Mesendoderm (in vitro differentiated cells): ENCODE results near the gene R3HCC1L.

Experiments
- DNase-seq: peaks from one replicate; pipeline ENCODE4 v3.0.0; 2013
- H2AK5ac ChIP-seq: 2 replicates; pipeline ENCODE4 v1.6.1; 2013; ENCODE audit warnings: low read length, inconsistent platforms
- H2BK120ac ChIP-seq: 2 replicates; pipeline ENCODE4 v1.6.1; 2013; ENCODE audit warnings: low read depth, mild to moderate bottlenecking, low read length, moderate library complexity, mixed read lengths
- H2BK15ac ChIP-seq: replicated peaks from 2 replicates; pipeline ENCODE4 v1.6.1; 2013; ENCODE audit warnings: low read depth, mild to moderate bottlenecking, moderate library complexity
- H2BK5ac ChIP-seq: 2 replicates; pipeline ENCODE4 v1.6.1; 2013; ENCODE audit warnings: low read length, inconsistent platforms
- H3K18ac ChIP-seq: 2 replicates; pipeline ENCODE4 v1.6.1; 2013; ENCODE audit warnings: mild to moderate bottlenecking, low read length, mixed read lengths
- H3K23ac ChIP-seq: one replicate; pipeline ENCODE4 v1.6.1; 2013; ENCODE audit warnings: low read length
- H3K27ac ChIP-seq: 2 replicates; pipeline ENCODE4 v1.5.1; 2013; ENCODE audit warnings: low read depth, mild to moderate bottlenecking, inconsistent platforms, low read length, moderate library complexity
- H3K27me3 ChIP-seq: 2 replicates; pipeline ENCODE4 v1.6.1; 2013; ENCODE audit warnings: low read length, control low read depth, mild to moderate bottlenecking, inconsistent platforms; ENCODE audit not compliant: insufficient read depth, poor library complexity
- H3K36me3 ChIP-seq: 2 replicates; pipeline ENCODE4 v1.6.1; 2013; ENCODE audit warnings: low read length, inconsistent platforms; ENCODE audit not compliant: control insufficient read depth, insufficient read depth
- H3K4ac ChIP-seq: one replicate; pipeline ENCODE4 v1.6.1; 2013; ENCODE audit warnings: low read depth, mild to moderate bottlenecking, low read length, moderate library complexity
- H3K4me1 ChIP-seq: 2 replicates; pipeline ENCODE4 v1.6.1; 2013; ENCODE audit warnings: low read depth, low read length, inconsistent platforms; ENCODE audit not compliant: control insufficient read depth
- H3K4me2 ChIP-seq: 2 replicates; pipeline ENCODE4 v1.6.1; 2013; ENCODE audit warnings: low read length
- H3K4me3 ChIP-seq: 2 replicates; pipeline ENCODE4 v1.5.1; 2013; ENCODE audit warnings: mild to moderate bottlenecking, low read length
- H3K56ac ChIP-seq: one replicate; pipeline ENCODE4 v1.6.1; 2013; ENCODE audit warnings: low read length
- H3K79me1 ChIP-seq: 2 replicates; pipeline ENCODE4 v1.6.1; 2013; ENCODE audit warnings: low read length, inconsistent platforms
- H3K79me2 ChIP-seq: 2 replicates; pipeline ENCODE4 v1.6.1; 2013; ENCODE audit warnings: mild to moderate bottlenecking, low read length; ENCODE audit not compliant: control insufficient read depth, insufficient read depth
- H3K9ac ChIP-seq: 2 replicates; pipeline ENCODE4 v1.6.1; 2013; ENCODE audit warnings: low read length, inconsistent platforms
- H4K5ac ChIP-seq: one replicate; pipeline ENCODE4 v1.6.1; 2013; ENCODE audit warnings: low read length
- H4K8ac ChIP-seq: one replicate; pipeline ENCODE4 v1.6.1; 2013; ENCODE audit warnings: low read depth, mild to moderate bottlenecking, control low read depth, low read length, moderate library complexity
- WGBS: extraction: QIAGEN DNeasy Blood & Tissue Kit; methylation state at CpG from one replicate; pipeline ENCODE4 v1.1.7; 2013; ENCODE audit warnings: low lambda C conversion rate, missing lambda C conversion rate; ENCODE audit not compliant: insufficient coverage; ENCODE audit errors: extremely low coverage; 5-methylcytosine and 5-hydroxymethylcytosine counted together

The R3HCC1L gene

DNA sequence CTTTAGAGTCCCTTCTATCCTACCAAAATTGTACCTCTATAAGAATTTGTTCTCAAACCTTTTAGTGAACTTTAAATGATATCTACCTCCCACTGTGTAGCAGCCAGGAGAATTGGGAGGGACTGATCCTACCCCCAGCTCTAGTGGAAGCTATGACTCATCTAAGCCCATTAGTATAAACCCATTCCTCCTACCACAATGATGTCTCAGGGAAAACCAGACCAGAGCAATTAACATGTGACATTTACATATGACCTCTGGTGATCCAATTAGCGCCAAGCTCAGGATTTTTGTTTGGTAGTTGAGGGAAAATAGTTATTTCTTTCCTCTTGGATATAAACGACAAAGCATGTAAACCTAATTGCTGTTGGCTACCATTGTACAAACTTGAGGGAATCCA, 33.1 kb upstream of the R3HCC1L start:
- Histone ChIP-seq H3K4ac (no peak overlapping the region), H3K9ac (no peak overlapping the region), H2BK120ac (no peak overlapping the region), H4K5ac (no peak overlapping the region), H2AK5ac (no peak overlapping the region), H2BK15ac (no peak overlapping the region), H3K4me3 (no peak overlapping the region), H3K4me2 (no peak overlapping the region), H4K8ac (no peak overlapping the region), H3K27ac (no peak overlapping the region), H3K23ac (no peak overlapping the region), H3K56ac (no peak overlapping the region), H3K27me3 (no peaks in the 10 kb centered on the region), H3K4me1 (peaks cover 8% of the 10 kb centered on the region), H3K79me2 (no peaks in the 10 kb centered on the region), H3K18ac (no peak overlapping the region), H2BK5ac (no peak overlapping the region), H3K36me3 (no peaks in the 10 kb centered on the region), H3K79me1 (no peaks in the 10 kb centered on the region)
- peak; percentile 85 for DNase-seq
- WGBS = no CpG with 5 or more reads among the region's 2 CpGs

DNA sequence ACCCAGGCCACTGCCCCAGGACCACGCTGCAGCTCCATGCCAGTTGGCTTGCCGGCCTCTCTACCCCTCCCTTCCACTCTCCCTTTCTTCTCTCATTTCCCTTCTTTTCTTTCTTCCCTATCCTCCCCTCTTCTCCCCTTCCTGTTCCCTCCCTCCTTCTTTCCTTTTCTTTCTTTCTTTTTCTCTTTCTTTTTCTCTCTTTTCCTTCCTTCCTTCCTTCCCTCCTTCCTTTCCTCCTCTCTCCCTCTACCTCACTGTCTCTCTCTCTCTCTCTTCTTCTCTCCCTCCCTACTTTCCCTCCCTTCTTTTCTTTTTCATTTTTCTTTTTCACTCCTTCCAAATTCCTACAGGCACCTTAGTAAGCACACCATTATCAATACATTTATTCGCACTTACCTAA, 30.3 kb upstream of the R3HCC1L start:
- WGBS = 100% methylated on average over 1 of the region's 3 CpGs
- H2BK15ac ChIP-seq = no peak overlapping the region
- H4K8ac ChIP-seq = no peak overlapping the region
- H3K27ac ChIP-seq = no peak overlapping the region
- no peak overlapping the region for H3K23ac ChIP-seq
- no peak overlapping the region for H3K4me2 ChIP-seq
- no peaks in the 10 kb centered on the region for H3K36me3 ChIP-seq
- H2BK120ac ChIP-seq = no peak overlapping the region
- H3K18ac ChIP-seq = no peak overlapping the region
- H3K9ac ChIP-seq = no peak overlapping the region
- DNase-seq = no peak
- no peak overlapping the region for H2AK5ac ChIP-seq
- no peaks in the 10 kb centered on the region for H3K79me1 ChIP-seq
- H3K4me1 ChIP-seq = peaks cover 8% of the 10 kb centered on the region
- H3K79me2 ChIP-seq = no peaks in the 10 kb centered on the region
- no peaks in the 10 kb centered on the region for H3K27me3 ChIP-seq
- no peak overlapping the region for H3K56ac ChIP-seq
- no peak overlapping the region for H3K4me3 ChIP-seq
- H3K4ac ChIP-seq = no peak overlapping the region
- no peak overlapping the region for H2BK5ac ChIP-seq
- no peak overlapping the region for H4K5ac ChIP-seq

DNA sequence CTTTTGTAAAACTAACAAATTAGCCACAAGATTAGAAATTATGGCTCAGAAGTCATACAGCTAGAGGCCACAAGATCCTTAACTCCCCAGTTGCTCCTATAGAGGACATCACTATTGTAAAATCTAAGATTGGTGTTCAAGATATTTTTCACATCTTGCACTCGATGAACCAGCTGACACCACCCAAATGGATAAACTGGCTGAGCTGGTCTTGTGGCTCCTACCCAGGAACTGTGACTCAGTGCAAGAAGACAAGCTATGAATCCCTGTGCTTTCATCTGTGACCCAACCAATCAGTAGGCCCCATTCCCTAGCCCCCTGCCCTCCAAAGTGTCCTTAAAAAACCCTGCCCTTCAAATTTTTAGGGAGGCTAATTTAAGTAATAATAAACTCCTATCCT, 27.9 kb upstream of the R3HCC1L start:
- no peak for DNase-seq
- Histone ChIP-seq H2BK120ac (no peak overlapping the region), H3K27me3 (no peaks in the 10 kb centered on the region), H3K56ac (no peak overlapping the region), H3K79me2 (no peaks in the 10 kb centered on the region), H3K79me1 (no peaks in the 10 kb centered on the region), H3K18ac (no peak overlapping the region), H3K36me3 (no peaks in the 10 kb centered on the region), H2AK5ac (no peak overlapping the region), H2BK5ac (no peak overlapping the region), H4K5ac (no peak overlapping the region), H3K27ac (no peak overlapping the region), H2BK15ac (no peak overlapping the region), H3K4me1 (peaks cover 1% of the 10 kb centered on the region), H4K8ac (no peak overlapping the region), H3K9ac (no peak overlapping the region), H3K4me2 (no peak overlapping the region), H3K23ac (no peak overlapping the region), H3K4me3 (no peak overlapping the region), H3K4ac (no peak overlapping the region)
- whole genome bisulfite sequencing = no CpG with 5 or more reads among the region's 1 CpG

DNA sequence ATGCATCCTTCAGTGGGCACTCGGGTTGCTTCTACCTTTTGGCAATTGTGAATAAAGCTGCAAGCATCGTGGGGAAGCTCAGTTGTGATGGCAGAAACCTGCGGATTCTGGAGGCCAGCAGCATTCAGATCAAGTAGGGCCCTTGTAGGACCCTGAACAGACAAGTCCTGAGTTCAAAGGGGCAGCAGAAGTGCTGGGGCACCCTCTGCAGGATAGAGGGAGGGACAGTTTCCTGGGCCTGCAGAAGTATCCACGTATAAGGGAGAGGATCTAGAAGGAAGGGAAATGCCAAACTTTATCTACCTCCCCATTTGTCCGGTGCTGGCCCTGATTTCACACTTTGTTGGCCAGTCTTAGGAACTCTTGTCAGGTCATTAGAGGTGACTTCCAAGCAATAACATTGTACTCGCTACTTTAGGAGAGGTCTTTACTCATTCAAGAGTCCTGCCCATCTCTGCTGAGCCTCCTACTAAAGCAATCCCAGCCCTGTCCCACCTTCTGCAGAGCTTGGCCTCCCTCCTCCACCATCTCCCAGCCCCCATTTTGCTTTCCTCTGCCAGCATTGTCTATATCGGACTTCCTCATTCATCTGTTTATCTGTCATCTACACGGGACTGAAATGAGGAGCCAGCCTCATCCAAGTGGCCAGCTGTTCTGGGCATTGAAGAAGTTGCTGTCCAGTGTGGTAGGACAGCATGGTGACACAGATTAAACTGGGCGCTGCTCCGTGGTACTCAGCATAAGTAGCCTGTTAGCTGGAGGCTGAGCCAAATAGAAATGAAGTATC, 26.6 kb upstream of the R3HCC1L start:
- Histone ChIP-seq H3K18ac (no peak overlapping the region), H3K27ac (no peak overlapping the region), H3K4me3 (no peak overlapping the region), H3K79me2 (no peaks in the 10 kb centered on the region), H3K36me3 (no peaks in the 10 kb centered on the region), H2BK120ac (no peak overlapping the region), H3K9ac (no peak overlapping the region), H2AK5ac (no peak overlapping the region), H3K4me2 (no peak overlapping the region), H2BK5ac (no peak overlapping the region), H3K56ac (no peak overlapping the region), H2BK15ac (no peak overlapping the region), H3K79me1 (no peaks in the 10 kb centered on the region), H3K4me1 (no peaks in the 10 kb centered on the region), H4K5ac (no peak overlapping the region), H3K27me3 (no peaks in the 10 kb centered on the region), H3K23ac (no peak overlapping the region), H4K8ac (no peak overlapping the region), H3K4ac (no peak overlapping the region)
- peak; percentile 43 for DNase-seq
- WGBS = no CpG with 5 or more reads among the region's 10 CpGs

DNA sequence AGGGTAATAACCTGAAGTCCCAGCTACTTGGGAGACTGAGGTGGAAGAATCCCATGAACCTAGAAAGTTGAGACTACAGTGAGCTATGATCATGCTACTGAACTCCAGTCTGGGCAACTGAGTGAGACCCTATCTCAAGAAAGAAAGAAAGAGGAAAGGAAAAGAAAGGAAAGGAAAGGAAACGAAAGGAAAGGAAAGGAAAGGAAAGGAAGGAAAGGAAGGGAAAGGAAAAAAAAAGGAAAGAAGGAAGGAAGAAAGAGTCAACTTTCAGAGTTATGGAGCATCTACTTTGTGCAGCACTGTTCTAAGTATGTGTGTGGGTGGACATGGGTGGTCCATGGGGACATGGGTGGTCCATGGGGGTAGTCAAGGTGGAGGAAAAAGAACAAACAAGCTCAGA, 24.1 kb upstream of the R3HCC1L start:
- no peak for DNase-seq
- Histone ChIP-seq H4K8ac (no peak overlapping the region), H2BK15ac (no peak overlapping the region), H2BK5ac (no peak overlapping the region), H3K18ac (no peak overlapping the region), H3K4me1 (no peaks in the 10 kb centered on the region), H2AK5ac (no peak overlapping the region), H3K4ac (no peak overlapping the region), H3K79me2 (no peaks in the 10 kb centered on the region), H3K79me1 (no peaks in the 10 kb centered on the region), H3K56ac (no peak overlapping the region), H3K9ac (no peak overlapping the region), H3K27ac (no peak overlapping the region), H4K5ac (no peak overlapping the region), H3K4me3 (no peak overlapping the region), H3K4me2 (no peak overlapping the region), H2BK120ac (no peak overlapping the region), H3K36me3 (no peaks in the 10 kb centered on the region), H3K27me3 (no peaks in the 10 kb centered on the region), H3K23ac (no peak overlapping the region)
- no CpG with 5 or more reads among the region's 1 CpG for WGBS
